IPS DF 19.7 (cell line): Measurements from ENCODE around the gene ITPKA.
"Not testable (repeated sequence)": the region's sequence is repeated elsewhere in the genome, so short reads cannot be mapped to it uniquely, and the experiment has no call there.

ENCODE experiments used
- DNase-seq: peaks from one replicate; pipeline ENCODE4 v3.0.0-alpha.2; 2013; ENCODE audit warnings: low read depth, low spot score

The ITPKA gene

GRCh38 chr15:41493205-41493901 lies at the start of gene ITPKA:
Gene ITPKA, plus strand, starts transcription at chr15:41493874. Its CDS starts 54 bp downstream, at chr15:41493928.
- no peak for DNase-seq

- DNase-seq = no peak
Observed at GRCh38 chr15:41445399-41445798, 48.3 kb upstream of the ITPKA start.

- no peak for DNase-seq
Observed at GRCh38 chr15:41462084-41462795, 31.4 kb upstream of the ITPKA start.

GRCh38 chr15:41464889-41465580 lies 28.6 kb upstream of the ITPKA start:
- no peak for DNase-seq

GRCh38 chr15:41465822-41466421 lies 27.8 kb upstream of the ITPKA start:
- DNase-seq = no peak

GRCh38 chr15:41466711-41467110 lies 27.0 kb upstream of the ITPKA start:
- no peak for DNase-seq

GRCh38 chr15:41469644-41470043 lies 24.0 kb upstream of the ITPKA start:
- DNase-seq = not testable (repeated sequence)

GRCh38 chr15:41473418-41473817 lies 20.3 kb upstream of the ITPKA start:
- no peak for DNase-seq

- no peak for DNase-seq
Observed at GRCh38 chr15:41474436-41474835, 19.2 kb upstream of the ITPKA start.

- DNase-seq = no peak
Observed at GRCh38 chr15:41474941-41475340, 18.7 kb upstream of the ITPKA start.

GRCh38 chr15:41476416-41477048 lies 17.1 kb upstream of the ITPKA start:
- DNase-seq = no peak

GRCh38 chr15:41480396-41481140 lies 13.1 kb upstream of the ITPKA start:
- no peak for DNase-seq

- no peak for DNase-seq
Observed at GRCh38 chr15:41482110-41482877, 11.4 kb upstream of the ITPKA start.

- no peak for DNase-seq
Observed at GRCh38 chr15:41483115-41483514, 10.6 kb upstream of the ITPKA start.

- no peak for DNase-seq
Observed at GRCh38 chr15:41483519-41483918, 10.2 kb upstream of the ITPKA start.

- DNase-seq = no peak
Observed at GRCh38 chr15:41484937-41485625, 8.6 kb upstream of the ITPKA start.

GRCh38 chr15:41486286-41486685 lies 7.4 kb upstream of the ITPKA start:
- no peak for DNase-seq

GRCh38 chr15:41487381-41487780 lies 6.3 kb upstream of the ITPKA start:
- no peak for DNase-seq

GRCh38 chr15:41487802-41488201 lies 5.9 kb upstream of the ITPKA start:
- no peak for DNase-seq

GRCh38 chr15:41489641-41490040 lies 4.0 kb upstream of the ITPKA start:
- no peak for DNase-seq
